Caco-2 (cell line): Measurements from ENCODE around the gene CRHR1. TPM values are rescaled to one million over a fixed set of nuclear protein-coding genes. Genes with fewer than 3 reads are reported as not detected.

Source experiments
- BruUV-seq: library from RNA; stranded (reverse); fragments of 400-500 nt; replicated peaks from 2 replicates; lab custom pipeline; 2021; lab: Mats Ljungman, UMichigan
- CTCF ChIA-PET: fragments of 300-600 bp; sonication (Branson Sonifier 250); formaldehyde crosslinking; loops from one replicate; lab custom pipeline; 2022; ENCODE audit warnings: antibody characterized with exemption; lab: Charles Lee
- POLR2A ChIA-PET: fragments of 300-600 bp; sonication (Branson Sonifier 250); formaldehyde crosslinking; loops from one replicate; lab custom pipeline; 2022; ENCODE audit warnings: antibody characterized with exemption; lab: Charles Lee
- DNase-seq, 2 experiments: peaks; one replicate each; pipeline versions ENCODE4 v3.0.0 to v3.0.0-alpha.2; 2020 to 2022
- H3K27me3 ChIP-seq: replicated peaks from 2 replicates; pipeline ENCODE4 v1.6.0; 2011; ENCODE audit warnings: low read length; ENCODE audit not compliant: control insufficient read depth, insufficient read depth
- H3K36me3 ChIP-seq: 2 replicates; pipeline ENCODE4 v1.5.1; 2011; ENCODE audit warnings: low read length; ENCODE audit not compliant: control insufficient read depth, insufficient read depth
- H3K4me1 ChIP-seq: fragments of 250-450 bp; sonication (Bioruptor Pico); 2 replicates; pipeline ENCODE4 v1.5.1; 2020; ENCODE audit warnings: mild to moderate bottlenecking
- H3K4me3 ChIP-seq: 2 replicates; pipeline ENCODE4 v1.5.1; 2011; ENCODE audit warnings: low read depth, mild to moderate bottlenecking, control low read depth, low read length
- H3K9me3 ChIP-seq: fragments of 250-450 bp; sonication (Bioruptor Pico); 2 replicates; pipeline ENCODE4 v1.5.1; 2020; ENCODE audit warnings: mild to moderate bottlenecking, moderate library complexity
- H3K27ac Mint-ChIP-seq: one replicate; pipeline ENCODE4 v1.8.0; 2022; ENCODE audit warnings: mixed read lengths; ENCODE audit not compliant: unreplicated experiment
- H3K27me3 Mint-ChIP-seq: one replicate; pipeline ENCODE4 v1.8.0; 2022; ENCODE audit warnings: mixed read lengths; ENCODE audit not compliant: insufficient read depth, unreplicated experiment
- H3K36me3 Mint-ChIP-seq: one replicate; pipeline ENCODE4 v1.8.0; 2022; ENCODE audit warnings: mild to moderate bottlenecking, mixed read lengths; ENCODE audit not compliant: insufficient read depth, unreplicated experiment
- H3K4me1 Mint-ChIP-seq: one replicate; pipeline ENCODE4 v1.8.0; 2022; ENCODE audit warnings: low read depth, mixed read lengths; ENCODE audit not compliant: unreplicated experiment
- H3K4me3 Mint-ChIP-seq: one replicate; pipeline ENCODE4 v1.8.0; 2022; ENCODE audit warnings: mild to moderate bottlenecking, moderate library complexity, mixed read lengths; ENCODE audit not compliant: unreplicated experiment
- H3K9me3 Mint-ChIP-seq: one replicate; pipeline ENCODE4 v1.8.0; 2022; ENCODE audit warnings: mixed read lengths; ENCODE audit not compliant: unreplicated experiment
- intact Hi-C: fragments of 100-400 bp; cut with micrococcal nuclease; formaldehyde crosslinking; loops from one replicate; pipeline ENCODE4 v1.10.0; 2022; ENCODE audit not compliant: unreplicated experiment
- total RNA-seq: library from RNA; stranded (reverse); gene quantifications from 2 replicates; pipeline ENCODE4 v1.2.3, GENCODE V29; 2022
- TF ChIP-seq, protein P1 (sequence below), 2 experiments: fragments of 200-600 bp in 1 of 2; IDR thresholded peaks; 1 replicate in 1 of 2; 2 replicates in 1 of 2; pipeline versions ENCODE4 v1.5.1 to v1.8.0; 2011 to 2022; ENCODE audit warnings: antibody characterized with exemption in 1 of 2, control low read depth in 1 of 2, inconsistent platforms in 1 of 2, low read depth in 1 of 2, low read length in 1 of 2, mild to moderate bottlenecking in 1 of 2, moderate library complexity in 1 of 2; ENCODE audit not compliant: insufficient read depth in 1 of 2, severe bottlenecking in 1 of 2, unreplicated experiment in 1 of 2

The CRHR1 gene
- total RNA-seq, 1 experiment from 2014 or later = not detected

DNA sequence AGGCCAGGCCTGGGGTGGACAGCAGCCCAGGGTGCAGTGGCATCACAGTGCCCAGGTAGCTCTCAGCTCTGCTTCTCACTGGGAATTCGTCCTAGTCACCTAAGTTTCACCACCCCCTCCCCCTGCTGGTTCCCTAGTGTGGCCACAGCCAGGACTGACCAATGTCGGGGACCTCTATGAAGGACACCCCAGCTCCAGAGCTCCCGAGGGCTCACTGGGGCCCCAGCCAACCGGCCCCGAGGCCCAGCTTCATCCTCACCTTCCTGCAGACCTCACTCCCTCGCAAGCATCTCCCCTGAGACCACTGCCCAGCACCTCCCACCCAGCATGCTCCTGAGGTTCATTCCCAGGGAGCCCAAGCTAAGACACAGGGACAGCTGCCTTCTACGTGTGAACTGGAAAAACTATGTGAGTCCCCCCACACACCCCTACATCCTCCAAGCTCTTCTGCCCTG, 65.4 kb downstream of the CRHR1 start:
- Histone ChIP-seq H3K4me1 (no peaks in the 10 kb centered on the region), H3K9me3 (no peaks in the 10 kb centered on the region), H3K36me3 (no peaks in the 10 kb centered on the region), H3K4me3 (no peak overlapping the region), H3K27me3 (no peaks in the 10 kb centered on the region; the same call in 1 of the 2 replicates)
- Mint-ChIP-seq H3K27me3 (peaks cover 14% of the 10 kb centered on the region), H3K4me1 (no peaks in the 10 kb centered on the region), H3K36me3 (no peaks in the 10 kb centered on the region), H3K4me3 (no peak overlapping the region), H3K9me3 (no peaks in the 10 kb centered on the region), H3K27ac (no peak overlapping the region)
- no TSS peak for BruUV-seq
- ChIA-PET CTCF (interaction anchor here (1.6 kb wide), 1 partner anchor 209 kb away, joined by 5 read pairs; no protein-coding TSS in a partner anchor), POLR2A (no interaction called here)
- TF ChIP-seq, protein P1, sequence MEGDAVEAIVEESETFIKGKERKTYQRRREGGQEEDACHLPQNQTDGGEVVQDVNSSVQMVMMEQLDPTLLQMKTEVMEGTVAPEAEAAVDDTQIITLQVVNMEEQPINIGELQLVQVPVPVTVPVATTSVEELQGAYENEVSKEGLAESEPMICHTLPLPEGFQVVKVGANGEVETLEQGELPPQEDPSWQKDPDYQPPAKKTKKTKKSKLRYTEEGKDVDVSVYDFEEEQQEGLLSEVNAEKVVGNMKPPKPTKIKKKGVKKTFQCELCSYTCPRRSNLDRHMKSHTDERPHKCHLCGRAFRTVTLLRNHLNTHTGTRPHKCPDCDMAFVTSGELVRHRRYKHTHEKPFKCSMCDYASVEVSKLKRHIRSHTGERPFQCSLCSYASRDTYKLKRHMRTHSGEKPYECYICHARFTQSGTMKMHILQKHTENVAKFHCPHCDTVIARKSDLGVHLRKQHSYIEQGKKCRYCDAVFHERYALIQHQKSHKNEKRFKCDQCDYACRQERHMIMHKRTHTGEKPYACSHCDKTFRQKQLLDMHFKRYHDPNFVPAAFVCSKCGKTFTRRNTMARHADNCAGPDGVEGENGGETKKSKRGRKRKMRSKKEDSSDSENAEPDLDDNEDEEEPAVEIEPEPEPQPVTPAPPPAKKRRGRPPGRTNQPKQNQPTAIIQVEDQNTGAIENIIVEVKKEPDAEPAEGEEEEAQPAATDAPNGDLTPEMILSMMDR (IDR thresholded peaks at IDR 0.05; ENCODE audit: insufficient read depth in 1 of 2, low read depth in 1 of 2, low read length in 1 of 2, severe bottlenecking in 1 of 2, unreplicated experiment in 1 of 2) = no peak
- no peak for DNase-seq
- intact Hi-C loops = no loop called here

DNA sequence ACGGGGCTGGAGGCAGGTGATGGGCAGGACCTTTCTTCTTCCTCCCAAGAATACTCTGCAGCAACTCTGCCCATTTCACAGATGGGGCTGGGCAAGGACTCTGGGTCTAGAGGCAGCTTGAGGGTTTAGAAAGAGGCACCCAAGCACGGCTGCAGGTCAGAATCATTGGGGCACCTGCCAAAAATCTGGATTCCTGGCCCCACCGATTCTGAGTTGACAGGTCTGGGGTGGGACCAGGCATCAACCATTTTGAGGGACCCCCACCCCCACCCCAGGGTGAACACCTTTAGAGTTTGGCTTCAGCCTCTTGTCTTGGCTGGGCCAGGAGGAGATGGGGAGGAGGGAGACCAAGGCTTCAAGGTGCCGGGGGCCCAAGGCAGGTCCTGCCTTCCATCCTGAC, 65.9 kb downstream of the CRHR1 start:
- Histone ChIP-seq H3K4me3 (no peak overlapping the region), H3K9me3 (no peaks in the 10 kb centered on the region), H3K36me3 (no peaks in the 10 kb centered on the region), H3K27me3 (no peaks in the 10 kb centered on the region; the same call in 1 of the 2 replicates), H3K4me1 (no peaks in the 10 kb centered on the region)
- H3K27ac Mint-ChIP-seq = no peak overlapping the region
- intact Hi-C loops = loop anchor here (5.0 kb wide), 1 partner anchor 128 kb away; no protein-coding TSS in a partner anchor
- DNase-seq = no peak
- BruUV-seq = no TSS peak
- TF ChIP-seq, protein P1 (IDR thresholded peaks at IDR 0.05; ENCODE audit: insufficient read depth in 1 of 2, low read depth in 1 of 2, low read length in 1 of 2, severe bottlenecking in 1 of 2, unreplicated experiment in 1 of 2) = no peak
- POLR2A ChIA-PET = no interaction called here
- no peaks in the 10 kb centered on the region for H3K36me3 Mint-ChIP-seq
- H3K4me3 Mint-ChIP-seq = no peak overlapping the region
- CTCF ChIA-PET = interaction anchor here (1.6 kb wide), 1 partner anchor 210 kb away, joined by 5 read pairs; no protein-coding TSS in a partner anchor
- peaks cover 17% of the 10 kb centered on the region for H3K27me3 Mint-ChIP-seq
- no peaks in the 10 kb centered on the region for H3K9me3 Mint-ChIP-seq
- no peaks in the 10 kb centered on the region for H3K4me1 Mint-ChIP-seq

DNA sequence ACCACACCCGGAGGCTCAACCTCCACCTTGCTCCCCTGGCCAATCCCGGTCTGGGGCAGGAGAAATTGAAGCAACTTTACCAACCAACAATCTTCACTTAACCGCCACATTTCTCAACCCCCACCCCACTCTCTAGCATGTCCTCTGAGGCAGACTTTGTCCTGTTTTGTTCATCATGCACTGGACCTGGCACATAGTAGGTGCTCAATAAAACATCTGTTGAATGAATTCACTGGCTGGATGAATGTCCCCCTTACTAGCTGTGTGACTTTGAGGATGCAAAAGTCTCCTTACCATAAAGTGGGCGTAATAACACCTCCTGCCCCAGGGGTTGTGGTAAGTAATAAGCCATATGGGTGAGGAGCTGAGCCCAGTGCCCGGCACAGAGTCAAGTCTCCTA, 66.3 kb downstream of the CRHR1 start:
- Histone ChIP-seq H3K27me3 (no peaks in the 10 kb centered on the region; the same call in 1 of the 2 replicates), H3K36me3 (no peaks in the 10 kb centered on the region), H3K4me3 (no peak overlapping the region), H3K4me1 (no peaks in the 10 kb centered on the region), H3K9me3 (no peaks in the 10 kb centered on the region)
- no TSS peak for BruUV-seq
- no peak overlapping the region for H3K27ac Mint-ChIP-seq
- DNase-seq = no peak
- TF ChIP-seq, protein P1 (IDR thresholded peaks at IDR 0.05; ENCODE audit: insufficient read depth in 1 of 2, low read depth in 1 of 2, low read length in 1 of 2, severe bottlenecking in 1 of 2, unreplicated experiment in 1 of 2) = no peak
- CTCF ChIA-PET = no interaction called here
- H3K27me3 Mint-ChIP-seq = peaks cover 18% of the 10 kb centered on the region
- H3K9me3 Mint-ChIP-seq = no peaks in the 10 kb centered on the region
- intact Hi-C loops = loop anchor here (5.0 kb wide), 1 partner anchor 128 kb away; no protein-coding TSS in a partner anchor
- no peaks in the 10 kb centered on the region for H3K36me3 Mint-ChIP-seq
- H3K4me1 Mint-ChIP-seq = no peaks in the 10 kb centered on the region
- H3K4me3 Mint-ChIP-seq = no peak overlapping the region
- POLR2A ChIA-PET = no interaction called here
